Esophagus squamous epithelium (tissue), 5 donors: ENCODE measurements around the gene MUSK. TPM values are rescaled to one million over a fixed set of nuclear protein-coding genes. Genes with fewer than 3 reads are reported as not detected.
A peak's percentile ranks its signal among the peaks of the same experiment; 100 is the strongest.

ENCODE experiments used
- DNase-seq: peaks from one replicate; lab custom pipeline; 2025; lab: John Stamatoyannopoulos, UW
- H3K27ac ChIP-seq, 4 donors: fragments of 200-600 bp; sonication (generic); one replicate each; pipeline ENCODE4 v1.5.1; 2016 to 2019; ENCODE audit warnings: mild to moderate bottlenecking in 1 of 4
- H3K27me3 ChIP-seq, 4 donors: fragments of 200-600 bp; sonication (generic); 1 replicate in 3 of 4; 2 replicates in 1 of 4; pipeline versions ENCODE4 v1.5.1 to v1.6.0; 2017 to 2021; ENCODE audit warnings: antibody characterized with exemption in 1 of 4
- H3K36me3 ChIP-seq, 3 donors: fragments of 200-600 bp; sonication (generic); one replicate each; pipeline ENCODE4 v1.5.1; 2016 to 2019
- H3K4me1 ChIP-seq, 3 donors: fragments of 200-600 bp; sonication (generic); one replicate each; pipeline ENCODE4 v1.5.1; 2017 to 2019
- H3K4me3 ChIP-seq, 4 donors: fragments of 200-600 bp; sonication (generic); 1 replicate in 3 of 4; 2 replicates in 1 of 4; pipeline ENCODE4 v1.5.1; 2016 to 2019; ENCODE audit warnings: mild to moderate bottlenecking in 2 of 4, moderate library complexity in 1 of 4
- H3K9me3 ChIP-seq, 3 donors: fragments of 200-600 bp; sonication (generic); one replicate each; pipeline ENCODE4 v1.5.1; 2016 to 2019
- CTCF ChIP-seq, 6 experiments: fragments of 450-650 bp in 4 of 6; fragments of 200-600 bp in 2 of 6; sonication (generic) in 2 of 6; IDR thresholded peaks; one replicate each; pipeline ENCODE4 v1.5.1; 2016 to 2019; ENCODE audit warnings: antibody characterized with exemption in 6 of 6, mild to moderate bottlenecking in 4 of 6, moderate library complexity in 4 of 6
- POLR2A ChIP-seq, 4 donors: fragments of 450-650 bp; IDR thresholded peaks; one replicate each; pipeline ENCODE4 v1.6.1; 2017; ENCODE audit warnings: antibody characterized with exemption in 4 of 4, mild to moderate bottlenecking in 4 of 4, moderate library complexity in 3 of 4
- WGBS, 2 donors: methylation state at CpG; one replicate each; pipeline ENCODE4 v1.1.5; 2018; 5-methylcytosine and 5-hydroxymethylcytosine counted together
- intact Hi-C: fragments of 100-400 bp; cut with DNase I; formaldehyde crosslinking; loops from one replicate; pipeline ENCODE4 v1.15.0; 2022
- total RNA-seq, 4 donors: library from RNA; depleted of rRNA; stranded (reverse); fragments of >200 nt; gene quantifications; one replicate each; pipeline ENCODE4 v1.1.0, GENCODE V29; 2016
- donor health status: DM: yes; HTN: yes; CAD: no.

MUSK gene
- total RNA-seq, 4 donors from 2014 or later, result 0.15 to 10.1 (median 1.5) TPM

GRCh38 chr9:110659891-110660541 lies 8.6 kb upstream of the MUSK start:
- TF ChIP-seq POLR2A (IDR thresholded peaks at IDR 0.05) (no peak), CTCF (IDR thresholded peaks at IDR 0.05) (no peak)
- 80 to 84% methylated on average over 2 of the region's 2 CpGs for WGBS, 2 donors
- H3K4me1 ChIP-seq, result peaks cover 0 to 4% (median 0%) of the 10 kb centered on the region in 3 donors
- peak overlapping the region in 1 of 4 donors; percentile 28 for H3K27ac ChIP-seq
- no peak overlapping the region for H3K4me3 ChIP-seq
- no peaks in the 10 kb centered on the region for H3K9me3 ChIP-seq
- no peak for DNase-seq
- no peaks in the 10 kb centered on the region for H3K27me3 ChIP-seq
- intact Hi-C loops, result no loop called here
- no peaks in the 10 kb centered on the region for H3K36me3 ChIP-seq

GRCh38 chr9:110669433-110669832 lies 842 bp downstream of the MUSK start:
- peak overlapping the region in 3 of 4 donors; percentile 14 to 24 (median 18) for H3K4me3 ChIP-seq
- no peak for DNase-seq
- TF ChIP-seq CTCF (IDR thresholded peaks at IDR 0.05) (no peak), POLR2A (IDR thresholded peaks at IDR 0.05) (no peak)
- H3K4me1 ChIP-seq, result no peaks in the 10 kb centered on the region
- intact Hi-C loops, result no loop called here
- H3K36me3 ChIP-seq, result no peaks in the 10 kb centered on the region
- 33 to 35% methylated on average over 5 of the region's 5 CpGs for WGBS, 2 donors
- peak overlapping the region in 2 of 4 donors; percentile 1 to 50 for H3K27ac ChIP-seq
- no peaks in the 10 kb centered on the region for H3K27me3 ChIP-seq
- H3K9me3 ChIP-seq, result no peaks in the 10 kb centered on the region

- Histone ChIP-seq H3K27ac (peak overlapping the region in 1 of 4 donors; percentile 36), H3K36me3 (no peaks in the 10 kb centered on the region)
- no peak for DNase-seq
These were observed 3.3 kb downstream of the MUSK start for GRCh38 chr9:110671849-110672248.

GRCh38 chr9:110672873-110673510 lies 4.4 kb downstream of the MUSK start:
- Histone ChIP-seq H3K4me1 (no peaks in the 10 kb centered on the region), H3K27me3 (no peaks in the 10 kb centered on the region), H3K27ac (no peak overlapping the region), H3K36me3 (no peaks in the 10 kb centered on the region), H3K4me3 (no peak overlapping the region), H3K9me3 (no peaks in the 10 kb centered on the region)
- WGBS, 2 donors, result 32 to 40% methylated on average over 3 of the region's 3 CpGs
- no peak for DNase-seq
- intact Hi-C loops, result no loop called here
- no peak for TF ChIP-seq POLR2A (IDR thresholded peaks at IDR 0.05)

More at GRCh38 chr9:110671849-110672248, 3.3 kb downstream of the MUSK start:
- Histone ChIP-seq H3K9me3 (no peaks in the 10 kb centered on the region), H3K4me1 (no peaks in the 10 kb centered on the region), H3K4me3 (no peak overlapping the region), H3K27me3 (no peaks in the 10 kb centered on the region)
- intact Hi-C loops, result no loop called here
- 93 to 95% methylated on average over 4 of the region's 4 CpGs for WGBS, 2 donors
- TF ChIP-seq POLR2A (IDR thresholded peaks at IDR 0.05) (no peak), CTCF (IDR thresholded peaks at IDR 0.05) (no peak)

- 68 to 70% methylated on average over 4 of the region's 4 CpGs for WGBS, 2 donors
- H3K36me3 ChIP-seq, result no peaks in the 10 kb centered on the region
- peaks cover 0 to 19% (median 4%) of the 10 kb centered on the region in 3 donors for H3K4me1 ChIP-seq
- H3K27ac ChIP-seq, result peak overlapping the region in 1 of 4 donors; percentile 33
- H3K9me3 ChIP-seq, result no peaks in the 10 kb centered on the region
- no peak for DNase-seq
- intact Hi-C loops, result no loop called here
- no peaks in the 10 kb centered on the region for H3K27me3 ChIP-seq
- TF ChIP-seq POLR2A (IDR thresholded peaks at IDR 0.05) (no peak), CTCF (IDR thresholded peaks at IDR 0.05) (no peak)
- no peak overlapping the region for H3K4me3 ChIP-seq
These were observed 18.9 kb downstream of the MUSK start for GRCh38 chr9:110687497-110687896.
